ENCODE results near the gene NR6A1.

- no peak for TF ChIP-seq CTCF (IDR thresholded peaks at IDR 0.05)
- no peak for TF ChIP-seq EZH2 (IDR thresholded peaks at IDR 0.05)
- no peak for TF ChIP-seq EZH2phosphoT487 (IDR thresholded peaks at IDR 0.05)
These were observed 146.4 kb downstream of the NR6A1 start for GRCh38 chr9:124624735-124624992.

Data from neural progenitor cell (in vitro differentiated cells).